PC-9 (cell line): ENCODE results near the gene TPD52L1.

Experiments
- EZH2 ChIP-seq: fragments of 200-600 bp; sonication (generic); IDR thresholded peaks from 2 replicates; pipeline ENCODE4 v1.8.0; 2017; ENCODE audit warnings: antibody characterized with exemption, low read depth
- TF ChIP-seq, protein P1 (sequence below): fragments of 200-600 bp; sonication (generic); conservative IDR thresholded peaks from 2 replicates; pipeline ENCODE4 v1.6.1; 2017; ENCODE audit warnings: mixed run types, antibody characterized with exemption, mild to moderate bottlenecking, moderate library complexity

GRCh38 chr6:125207956-125208355, 54.4 kb downstream of the TPD52L1 start:
- TF ChIP-seq, protein P1, sequence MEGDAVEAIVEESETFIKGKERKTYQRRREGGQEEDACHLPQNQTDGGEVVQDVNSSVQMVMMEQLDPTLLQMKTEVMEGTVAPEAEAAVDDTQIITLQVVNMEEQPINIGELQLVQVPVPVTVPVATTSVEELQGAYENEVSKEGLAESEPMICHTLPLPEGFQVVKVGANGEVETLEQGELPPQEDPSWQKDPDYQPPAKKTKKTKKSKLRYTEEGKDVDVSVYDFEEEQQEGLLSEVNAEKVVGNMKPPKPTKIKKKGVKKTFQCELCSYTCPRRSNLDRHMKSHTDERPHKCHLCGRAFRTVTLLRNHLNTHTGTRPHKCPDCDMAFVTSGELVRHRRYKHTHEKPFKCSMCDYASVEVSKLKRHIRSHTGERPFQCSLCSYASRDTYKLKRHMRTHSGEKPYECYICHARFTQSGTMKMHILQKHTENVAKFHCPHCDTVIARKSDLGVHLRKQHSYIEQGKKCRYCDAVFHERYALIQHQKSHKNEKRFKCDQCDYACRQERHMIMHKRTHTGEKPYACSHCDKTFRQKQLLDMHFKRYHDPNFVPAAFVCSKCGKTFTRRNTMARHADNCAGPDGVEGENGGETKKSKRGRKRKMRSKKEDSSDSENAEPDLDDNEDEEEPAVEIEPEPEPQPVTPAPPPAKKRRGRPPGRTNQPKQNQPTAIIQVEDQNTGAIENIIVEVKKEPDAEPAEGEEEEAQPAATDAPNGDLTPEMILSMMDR: no peak
- no peak for TF ChIP-seq EZH2
